ENCODE results near the gene ZCCHC7. TPM values are rescaled to one million over a fixed set of nuclear protein-coding genes. Genes with fewer than 3 reads are reported as not detected.

ZCCHC7 gene
- total RNA-seq, 4 donors from 2014 or later: 13.8 to 24.6 (median 18.5) TPM

DNA sequence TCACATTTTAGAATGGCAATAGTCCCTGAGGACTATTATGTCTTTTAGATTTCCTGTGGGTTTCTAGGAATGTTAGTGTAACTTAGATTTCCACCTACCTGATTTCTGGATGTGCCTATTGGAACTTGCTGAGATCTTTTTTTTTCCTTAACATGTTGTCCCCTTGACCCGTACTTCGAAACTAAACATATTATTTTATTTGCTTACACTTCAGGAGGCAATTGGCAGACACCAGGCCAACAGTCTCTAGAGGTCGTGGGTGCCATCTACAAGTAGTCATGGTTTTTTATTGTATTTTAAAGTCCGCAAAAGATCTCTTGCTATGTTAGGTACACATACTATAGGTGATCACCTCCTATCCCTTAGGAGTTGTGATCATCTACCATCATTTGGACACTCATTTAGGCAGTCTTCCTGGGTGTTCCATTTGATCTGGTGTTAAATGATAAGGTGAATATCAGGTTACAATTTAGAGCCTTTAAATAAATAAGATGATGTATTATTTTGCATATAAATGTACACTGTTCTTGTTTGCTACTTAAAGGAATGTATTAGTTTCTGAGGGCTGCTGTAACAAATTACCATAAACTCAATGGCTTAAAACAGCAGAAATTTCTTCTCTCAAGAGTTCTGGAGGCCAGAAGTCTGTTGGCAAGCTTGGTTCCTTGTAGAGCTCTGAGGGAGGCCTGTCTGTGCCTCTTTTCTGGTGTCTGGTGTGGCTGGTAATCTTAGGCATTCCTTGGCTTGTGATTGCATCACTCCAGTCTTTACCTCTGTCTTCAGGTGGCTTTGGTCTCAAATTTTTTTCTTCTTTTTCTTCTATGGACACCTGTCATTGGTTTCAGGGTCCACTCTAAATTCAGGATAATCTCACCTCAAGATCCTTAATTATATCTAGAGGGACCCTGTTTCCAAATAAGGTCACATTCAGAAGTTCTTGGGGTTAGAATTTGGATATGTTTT is 64.8 kb downstream of the ZCCHC7 start:
- TF ChIP-seq, protein P1, sequence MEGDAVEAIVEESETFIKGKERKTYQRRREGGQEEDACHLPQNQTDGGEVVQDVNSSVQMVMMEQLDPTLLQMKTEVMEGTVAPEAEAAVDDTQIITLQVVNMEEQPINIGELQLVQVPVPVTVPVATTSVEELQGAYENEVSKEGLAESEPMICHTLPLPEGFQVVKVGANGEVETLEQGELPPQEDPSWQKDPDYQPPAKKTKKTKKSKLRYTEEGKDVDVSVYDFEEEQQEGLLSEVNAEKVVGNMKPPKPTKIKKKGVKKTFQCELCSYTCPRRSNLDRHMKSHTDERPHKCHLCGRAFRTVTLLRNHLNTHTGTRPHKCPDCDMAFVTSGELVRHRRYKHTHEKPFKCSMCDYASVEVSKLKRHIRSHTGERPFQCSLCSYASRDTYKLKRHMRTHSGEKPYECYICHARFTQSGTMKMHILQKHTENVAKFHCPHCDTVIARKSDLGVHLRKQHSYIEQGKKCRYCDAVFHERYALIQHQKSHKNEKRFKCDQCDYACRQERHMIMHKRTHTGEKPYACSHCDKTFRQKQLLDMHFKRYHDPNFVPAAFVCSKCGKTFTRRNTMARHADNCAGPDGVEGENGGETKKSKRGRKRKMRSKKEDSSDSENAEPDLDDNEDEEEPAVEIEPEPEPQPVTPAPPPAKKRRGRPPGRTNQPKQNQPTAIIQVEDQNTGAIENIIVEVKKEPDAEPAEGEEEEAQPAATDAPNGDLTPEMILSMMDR (IDR thresholded peaks at IDR 0.05; ENCODE audit: low read depth): no peak

DNA sequence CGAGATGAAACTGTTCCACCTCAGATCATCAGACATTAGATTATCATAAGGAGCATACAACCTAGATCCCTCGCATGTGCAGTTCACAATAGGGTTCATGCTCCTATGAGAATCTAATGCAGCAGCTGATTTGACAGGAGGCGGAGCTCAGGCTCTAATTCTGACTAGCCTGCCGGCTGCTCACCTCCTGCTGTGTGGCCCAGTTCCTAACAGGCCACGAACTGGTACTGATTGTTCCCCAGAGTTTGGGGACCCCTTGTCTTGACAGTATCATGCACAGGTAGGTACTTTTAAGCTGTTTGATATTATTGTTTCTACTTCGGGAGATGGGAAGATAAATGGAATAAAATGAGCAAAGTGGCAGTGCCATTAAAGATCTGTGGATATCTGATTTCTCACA is 66.9 kb downstream of the ZCCHC7 start:
- TF ChIP-seq, protein P1 (IDR thresholded peaks at IDR 0.05; ENCODE audit: low read depth): no peak

DNA sequence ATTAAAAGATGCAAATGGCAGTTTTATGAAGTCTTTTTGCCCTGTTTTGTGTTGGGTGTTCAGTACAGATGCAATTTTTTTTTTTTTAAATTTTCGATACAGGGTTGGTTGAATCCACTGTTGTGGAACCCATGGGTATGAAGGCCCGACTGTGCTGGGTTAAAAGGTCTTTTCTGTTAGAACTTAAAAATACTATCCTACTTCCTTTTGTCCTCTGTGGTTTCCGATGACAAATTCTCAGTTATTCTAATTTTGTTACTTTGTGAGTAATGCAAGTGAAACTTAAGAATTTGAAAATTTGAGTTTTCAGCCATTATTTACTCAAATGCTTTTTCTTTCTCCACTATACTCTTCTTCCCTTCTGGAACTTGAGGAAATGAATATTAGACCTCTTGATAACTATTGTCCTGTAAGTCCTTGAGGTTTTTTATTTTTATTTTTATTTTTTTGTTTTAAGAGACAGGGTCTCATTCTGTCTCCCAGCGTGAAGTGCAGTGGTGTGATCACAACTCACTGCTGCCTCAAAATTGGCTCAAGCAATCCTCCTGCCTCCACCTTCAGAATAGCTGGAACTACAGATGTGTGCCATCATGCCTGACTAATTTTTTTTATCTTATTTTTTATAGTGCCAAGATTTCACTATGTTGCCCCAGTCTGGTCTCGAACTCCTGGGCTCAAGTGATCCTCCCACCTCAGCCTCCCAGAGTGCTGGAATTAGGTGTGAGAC is 67.5 kb downstream of the ZCCHC7 start:
- TF ChIP-seq, protein P1 (IDR thresholded peaks at IDR 0.05; ENCODE audit: low read depth): no peak

GRCh38 chr9:37191403-37192089 is 71.2 kb downstream of the ZCCHC7 start:
- TF ChIP-seq, protein P1 (IDR thresholded peaks at IDR 0.05; ENCODE audit: low read depth): no peak

GRCh38 chr9:37192803-37193202 is 72.4 kb downstream of the ZCCHC7 start:
- TF ChIP-seq, protein P1 (IDR thresholded peaks at IDR 0.05; ENCODE audit: low read depth): no peak

- TF ChIP-seq, protein P1 (IDR thresholded peaks at IDR 0.05; ENCODE audit: low read depth): no peak
These were observed 77.0 kb downstream of the ZCCHC7 start for GRCh38 chr9:37197158-37198038.

All from subcutaneous adipose tissue (tissue), 4 donors.